GM19467 (cell line): Measurements from ENCODE around the gene NCAPD3.
"Not testable (repeated sequence)": the region's sequence is repeated elsewhere in the genome, so short reads cannot be mapped to it uniquely, and the experiment has no call there.

ENCODE experiments used
- ATAC-seq: cut with Tn5 transposase; IDR thresholded peaks from one replicate; pipeline ENCODE4 v1.9.1; 2021; ENCODE audit warnings: mild to moderate bottlenecking, moderate library complexity; ENCODE audit not compliant: unreplicated experiment

The NCAPD3 gene

DNA sequence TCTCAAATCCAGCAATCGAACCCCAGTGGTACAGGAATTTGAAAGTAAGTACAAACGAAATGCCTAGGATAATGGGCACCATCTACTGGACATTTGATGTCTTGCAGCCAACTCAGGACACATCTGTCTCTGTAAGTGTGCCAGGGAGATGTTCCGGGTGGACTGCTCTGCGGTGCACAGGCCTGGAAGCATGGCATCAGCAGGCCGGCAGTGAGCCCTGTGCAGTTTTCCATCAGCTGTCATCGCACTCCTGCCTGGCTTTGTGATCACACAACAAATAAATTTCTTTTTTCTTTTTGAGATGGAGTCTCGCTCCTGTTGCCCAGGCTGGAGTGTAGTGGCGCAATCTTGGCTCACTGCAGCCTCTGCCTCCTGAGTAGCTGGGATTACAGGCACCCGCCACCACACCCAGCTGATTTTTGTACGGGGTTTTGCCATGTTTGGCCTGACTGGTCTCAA is 83.9 kb downstream of the NCAPD3 start:
- ATAC-seq = no peak

DNA sequence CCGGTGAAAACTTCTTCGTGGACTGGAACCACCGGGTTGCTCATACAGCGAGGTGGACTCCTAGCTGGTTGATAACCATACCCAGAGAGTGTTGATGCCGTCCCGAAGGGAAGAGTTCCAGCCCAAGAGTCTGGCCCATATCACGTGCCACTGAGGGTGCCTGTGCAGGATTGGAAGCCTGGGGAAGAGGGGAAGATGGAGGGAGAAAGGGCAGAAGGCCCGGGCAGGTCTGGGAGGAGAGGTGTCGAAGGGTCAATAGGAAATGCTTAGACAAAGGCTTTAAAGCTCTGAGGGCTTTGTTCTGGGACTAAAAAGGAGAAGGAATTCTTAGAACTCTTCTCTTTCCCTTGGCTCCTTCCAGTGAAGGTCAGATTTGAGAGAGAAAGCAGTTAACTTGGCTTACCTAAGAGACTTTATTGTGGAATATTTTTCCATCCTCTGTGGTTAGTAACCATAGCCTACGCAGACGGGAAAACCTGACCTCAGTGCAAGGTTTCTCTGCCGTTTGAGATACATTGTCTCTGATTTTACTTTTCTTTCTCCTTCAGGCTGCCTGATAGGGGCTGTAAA is 84.4 kb downstream of the NCAPD3 start:
- no peak for ATAC-seq

DNA sequence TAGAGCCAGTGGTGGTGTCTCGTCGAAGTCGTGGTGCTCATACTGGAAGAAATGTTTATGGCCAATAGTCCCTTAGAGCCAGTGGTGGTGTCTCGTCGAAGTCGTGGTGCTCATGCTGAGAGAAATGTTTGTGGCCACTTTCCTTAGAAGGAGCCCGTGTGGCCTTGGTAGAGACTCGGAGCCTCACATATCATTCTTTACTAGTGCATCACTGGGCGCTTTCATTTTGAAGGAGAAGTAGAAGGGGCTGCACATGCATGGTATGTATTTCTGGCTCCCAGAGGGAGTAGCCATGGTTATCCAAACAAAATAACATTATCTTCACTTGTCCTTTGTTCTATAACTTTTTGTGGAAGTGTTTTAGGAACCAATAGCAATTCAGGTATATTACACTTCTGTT is 85.4 kb downstream of the NCAPD3 start:
- no peak for ATAC-seq

DNA sequence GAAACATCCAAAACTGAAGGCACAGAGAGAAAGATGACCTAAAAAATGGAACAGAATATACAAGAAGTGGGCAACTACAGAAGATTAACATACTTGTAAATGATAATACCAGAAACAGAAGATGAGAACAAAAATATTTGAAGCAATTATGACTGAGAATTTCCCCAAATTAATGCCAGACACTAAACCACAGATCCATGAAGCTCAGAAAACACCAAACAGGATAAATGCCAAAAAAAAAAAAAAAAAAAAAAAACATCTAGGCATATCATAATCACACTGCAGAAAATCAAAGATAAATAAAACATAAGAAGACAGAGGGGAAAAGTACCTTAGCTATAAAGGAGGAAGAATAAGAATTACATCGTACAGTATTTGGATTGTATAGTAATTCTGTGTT is 89.6 kb downstream of the NCAPD3 start:
- ATAC-seq = no peak

DNA sequence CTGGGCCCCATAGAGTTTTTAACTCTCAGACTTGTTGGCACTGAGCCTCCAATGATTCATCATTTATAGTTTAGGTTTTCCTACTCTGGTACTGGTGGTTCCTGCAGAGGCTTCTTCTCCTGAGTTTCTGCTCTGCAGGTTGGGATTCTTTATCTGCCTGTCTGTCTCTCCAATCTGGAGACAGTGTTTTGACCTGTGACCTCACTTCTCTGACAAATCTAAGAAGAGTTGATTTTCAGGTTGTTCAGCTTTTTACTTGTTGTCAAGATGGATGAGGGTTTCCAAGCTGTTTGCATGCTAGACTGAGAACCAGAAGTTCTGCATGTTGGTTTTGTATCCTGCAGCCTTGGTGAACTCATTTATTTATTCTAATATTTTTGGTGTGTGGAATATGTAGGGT is 91.0 kb downstream of the NCAPD3 start:
- no peak for ATAC-seq

DNA sequence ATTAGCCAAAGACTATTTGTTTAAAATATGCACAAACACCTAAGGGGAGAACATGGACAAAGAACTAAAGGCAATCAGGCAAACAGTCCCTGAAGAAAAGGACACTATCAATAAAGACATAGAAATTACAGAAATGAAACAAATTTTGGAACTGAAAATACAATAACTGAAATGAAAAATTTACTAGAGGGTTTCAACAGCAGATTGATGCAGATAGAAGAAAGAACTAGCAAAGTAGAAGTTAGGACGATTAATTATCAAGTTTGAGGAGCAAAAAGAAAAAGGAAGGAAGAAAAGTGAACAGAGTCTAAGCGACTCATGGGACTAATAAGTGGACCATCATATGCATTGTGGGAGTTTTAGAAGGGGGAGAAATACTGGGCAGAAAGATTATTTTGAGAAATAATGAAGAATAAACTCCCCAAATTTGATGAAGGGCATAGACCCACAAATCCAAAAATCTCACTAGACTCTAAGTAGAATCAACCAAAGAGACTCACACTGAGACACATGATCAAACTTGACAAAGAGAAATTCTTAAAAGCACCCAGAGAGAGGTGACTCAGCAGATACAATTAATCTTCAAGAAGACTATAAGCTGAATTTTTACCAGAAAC is 92.0 kb downstream of the NCAPD3 start:
- no peak for ATAC-seq

DNA sequence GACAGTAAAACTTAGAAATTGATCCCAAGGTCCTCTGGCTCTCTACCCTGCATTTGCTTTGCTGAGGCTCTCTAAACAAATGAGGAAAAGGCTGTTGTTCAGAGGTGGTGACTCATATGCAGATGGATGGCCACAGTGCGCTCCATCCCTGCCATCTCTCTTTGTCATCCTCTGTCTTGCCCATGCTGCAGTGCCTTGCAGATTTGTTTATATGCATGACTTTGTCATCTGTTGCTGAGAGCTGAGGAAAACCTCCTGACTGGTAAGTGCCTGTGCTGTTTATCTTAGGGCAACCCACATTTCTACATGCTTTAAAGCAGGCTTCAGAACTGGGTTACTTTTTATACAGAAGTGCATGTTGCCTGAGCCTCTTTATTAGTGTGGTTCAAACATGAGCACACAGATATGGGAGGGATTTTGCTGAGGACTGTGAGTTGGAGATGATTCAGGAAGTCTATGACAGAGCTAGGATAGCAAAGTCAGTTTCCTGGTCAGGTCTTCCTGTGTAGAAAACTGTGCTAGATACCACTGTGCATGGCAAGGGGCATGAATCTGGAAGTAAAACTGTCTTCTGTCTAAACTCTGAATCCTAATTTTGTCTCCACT is 97.4 kb downstream of the NCAPD3 start:
- ATAC-seq = no peak

DNA sequence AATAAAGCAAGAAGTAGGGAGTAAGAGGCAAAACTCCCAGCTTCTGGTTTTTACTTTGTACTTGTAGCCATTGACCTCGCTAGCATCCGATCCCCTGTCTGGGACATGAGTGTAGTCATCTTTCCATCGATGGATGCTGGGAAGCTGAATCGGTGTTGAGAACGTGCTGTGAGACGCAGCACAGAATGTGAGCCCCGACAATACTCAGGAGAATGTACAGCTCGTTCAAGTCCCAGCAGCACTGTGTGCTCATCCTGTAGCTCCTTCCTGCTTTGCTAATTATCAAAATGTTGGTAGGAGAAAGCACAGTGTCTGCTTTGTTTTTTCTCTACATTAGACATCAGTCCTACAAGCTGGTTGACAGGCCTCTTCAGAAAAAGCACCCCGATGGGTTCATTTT is 98.3 kb downstream of the NCAPD3 start:
- ATAC-seq = no peak

DNA sequence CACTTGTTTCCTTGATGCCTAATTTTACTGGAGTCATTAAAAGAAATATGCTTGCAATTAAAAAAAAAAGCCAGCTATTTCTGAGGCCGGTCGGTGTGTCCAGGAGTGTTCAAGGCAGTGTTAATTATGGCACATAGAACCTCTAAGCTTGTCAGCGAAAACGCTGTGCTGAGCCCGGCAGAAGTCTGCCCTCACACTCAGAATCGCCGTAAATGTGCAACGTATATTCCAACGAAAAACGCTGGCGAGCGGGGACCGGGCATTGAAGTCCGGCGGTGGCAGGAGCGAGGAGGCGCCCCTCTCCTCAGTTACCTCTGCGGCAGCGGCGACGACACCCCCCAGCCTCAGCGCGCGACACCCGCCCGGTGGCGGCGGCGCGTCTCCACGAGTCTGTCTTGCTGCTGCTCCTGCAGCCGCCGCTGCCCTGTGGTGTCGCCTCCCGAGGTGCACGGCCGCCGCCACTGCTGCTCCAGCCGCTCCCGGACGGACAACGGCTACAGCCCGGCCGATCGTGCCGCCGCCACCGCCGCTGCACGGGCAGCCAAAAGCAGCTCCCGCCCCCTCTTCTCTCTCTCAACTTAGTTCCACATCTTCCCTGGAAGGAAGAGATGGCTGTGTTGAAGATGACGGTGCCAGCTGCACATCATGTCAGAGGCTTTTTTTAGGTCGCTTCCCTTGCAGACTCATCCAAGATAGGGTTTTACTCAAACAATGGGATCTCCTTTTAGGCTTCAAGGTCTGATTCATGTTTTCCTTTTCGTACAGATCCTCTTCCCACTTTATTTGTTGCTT is 98.9 kb downstream of the NCAPD3 start:
- ATAC-seq = no peak

DNA sequence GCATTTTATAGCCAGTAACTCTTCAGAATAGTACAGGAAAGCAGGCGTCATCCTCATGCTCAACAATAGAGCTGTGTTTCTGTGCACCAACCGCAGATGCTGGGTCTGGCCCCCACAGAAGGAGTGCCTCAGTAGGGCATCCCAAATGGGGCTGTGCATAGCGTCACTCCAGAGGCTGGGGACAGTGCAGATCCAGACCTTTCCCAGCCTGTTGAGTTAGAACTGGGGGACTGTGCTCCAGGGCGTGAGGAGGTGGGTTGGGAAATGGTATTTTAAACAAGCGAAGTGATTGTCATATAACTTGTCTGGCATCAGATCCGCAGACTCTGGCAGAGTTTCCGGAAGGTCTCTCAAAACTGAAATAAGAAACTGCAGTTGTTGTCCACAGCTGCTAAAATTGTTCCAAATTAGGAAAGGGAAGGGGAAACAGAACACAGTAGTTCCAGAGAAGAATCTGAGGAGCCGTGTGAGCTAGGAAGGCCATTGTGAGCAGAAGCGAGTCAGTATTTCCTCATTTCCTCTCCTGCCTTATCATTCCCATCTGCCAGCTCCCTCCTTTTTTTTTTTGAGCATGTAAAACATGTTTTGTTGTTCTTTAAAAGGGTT is 102.7 kb downstream of the NCAPD3 start:
- no peak for ATAC-seq

DNA sequence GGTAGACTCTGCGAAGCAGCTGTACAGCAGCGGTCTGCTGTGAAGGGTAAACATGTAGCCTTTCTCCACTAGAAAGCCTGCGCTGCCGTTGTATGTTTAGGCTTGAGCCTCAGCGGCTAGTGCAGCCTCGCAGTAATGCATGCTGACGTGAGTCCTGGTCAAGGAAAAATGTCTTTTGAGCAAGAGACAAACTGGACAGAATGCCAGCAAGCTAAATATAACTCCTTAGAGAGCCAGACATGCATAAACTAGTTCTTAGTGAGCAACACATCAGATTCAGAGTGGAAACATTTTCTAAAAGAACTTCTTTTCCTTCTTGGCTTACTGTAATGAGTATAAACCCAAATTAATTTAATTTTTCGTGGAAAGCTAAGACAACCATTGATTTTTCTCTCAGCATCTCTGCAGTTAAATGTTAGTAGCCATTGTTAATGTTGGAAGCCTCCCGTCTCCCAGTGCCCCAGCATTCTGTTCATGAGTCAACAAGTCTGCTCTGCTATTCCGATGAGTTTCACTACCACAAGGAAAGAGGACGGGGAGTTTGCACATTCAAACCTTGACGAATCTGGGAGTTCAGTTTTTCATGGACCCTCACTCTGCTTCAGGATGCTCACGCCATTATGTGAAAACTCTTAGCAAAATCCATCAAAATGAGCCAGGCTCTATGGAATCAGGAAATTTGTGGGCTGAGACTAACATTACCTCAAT is 103.5 kb downstream of the NCAPD3 start:
- no peak for ATAC-seq

DNA sequence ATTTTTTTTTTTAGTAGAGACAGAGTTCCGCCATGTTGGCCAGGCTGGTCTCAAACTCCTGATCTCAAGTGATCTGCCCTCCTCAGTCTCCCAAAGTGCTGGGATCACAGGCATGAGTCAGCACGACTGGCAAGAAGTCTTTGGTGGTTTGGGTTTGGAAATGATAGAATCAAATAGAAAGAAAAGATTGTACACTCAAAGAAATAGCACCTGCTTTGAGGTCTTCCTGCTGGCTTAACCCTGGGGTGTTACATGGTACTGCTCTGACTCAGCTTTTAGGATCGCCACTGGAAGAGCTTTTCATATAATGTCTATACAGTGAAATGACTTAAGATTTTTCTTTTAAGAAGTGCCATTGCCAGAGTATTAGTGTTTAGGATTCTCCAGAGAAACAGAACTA is 104.7 kb downstream of the NCAPD3 start:
- no peak for ATAC-seq

DNA sequence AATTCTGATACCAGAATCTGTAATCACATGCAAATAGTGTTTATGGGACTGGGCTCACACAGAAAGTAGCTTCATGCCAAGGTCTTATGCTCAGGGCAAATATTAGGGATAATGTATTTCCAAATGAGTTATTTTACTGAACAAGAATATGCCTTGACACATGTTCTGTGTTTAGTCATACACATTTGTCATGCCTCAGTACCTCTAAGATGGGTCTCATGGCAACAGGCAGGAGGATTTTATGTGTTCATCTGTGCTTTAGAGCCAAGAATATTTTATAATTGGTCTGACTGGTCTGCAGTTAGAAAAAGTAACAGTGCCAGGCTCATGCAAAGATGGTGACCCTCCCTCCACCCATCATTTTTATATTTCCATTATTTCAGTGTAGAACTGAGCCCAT is 105.8 kb downstream of the NCAPD3 start:
- no peak for ATAC-seq

DNA sequence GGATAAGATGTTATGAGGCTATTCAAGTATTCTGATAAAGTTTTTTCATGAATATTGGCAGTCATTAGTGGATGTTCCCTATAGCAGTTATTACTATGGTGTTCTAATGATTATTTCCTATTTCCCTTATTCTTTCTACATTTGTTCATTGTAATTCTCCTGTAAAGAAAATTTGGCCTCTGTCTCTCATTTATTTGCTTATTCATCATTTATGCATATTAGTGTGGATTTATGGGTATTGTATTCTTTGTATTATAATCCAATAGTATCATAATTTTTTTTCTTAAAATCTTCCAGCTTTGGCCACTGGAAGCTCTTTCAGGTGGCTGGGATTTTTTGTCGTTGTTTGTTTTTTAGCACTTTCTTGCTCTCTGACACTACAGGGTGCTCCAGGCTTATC is 107.6 kb downstream of the NCAPD3 start:
- no peak for ATAC-seq

DNA sequence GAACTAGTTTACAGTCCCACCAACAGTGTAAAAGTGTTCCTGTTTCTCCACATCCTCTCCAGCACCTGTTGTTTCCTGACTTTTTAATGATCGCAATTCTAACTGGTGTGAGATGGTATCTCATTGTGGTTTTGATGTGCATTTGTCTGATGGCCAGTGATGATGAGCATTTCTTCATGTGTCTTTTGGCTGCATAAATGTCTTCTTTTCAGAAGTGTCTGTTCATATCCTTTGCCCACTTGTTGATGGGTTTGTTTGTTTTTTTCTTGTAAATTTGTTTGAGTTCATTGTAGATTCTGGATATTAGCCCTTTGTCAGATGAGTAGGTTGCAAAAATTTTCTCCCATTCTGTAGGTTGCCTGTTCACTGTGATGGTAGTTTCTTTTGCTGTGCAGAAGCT is 110.0 kb downstream of the NCAPD3 start:
- ATAC-seq = not testable (repeated sequence)

DNA sequence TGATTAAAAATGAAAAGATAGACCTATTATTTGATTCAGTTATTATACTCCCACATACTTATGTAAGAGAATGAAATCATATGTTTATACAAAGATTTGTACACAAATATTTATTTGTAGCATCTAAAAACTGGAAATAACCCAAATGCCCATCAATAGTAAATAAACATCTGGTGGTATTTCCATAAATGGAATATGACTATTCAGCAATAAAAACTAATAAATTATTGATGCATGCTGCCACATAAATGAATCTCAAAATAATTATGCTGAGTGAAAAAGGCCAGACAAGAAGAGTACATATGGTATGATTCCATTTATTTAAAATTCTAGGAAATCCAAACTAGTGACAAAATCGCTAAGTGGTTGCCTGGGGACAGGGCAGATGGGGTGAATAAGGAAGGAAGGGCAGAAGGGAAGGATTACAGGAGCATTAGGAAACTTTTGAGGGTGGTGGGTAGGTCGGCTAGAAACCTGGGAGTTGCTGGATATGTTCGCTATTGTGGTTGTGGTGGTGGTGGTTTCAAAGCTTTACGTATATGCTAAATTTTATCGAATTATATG is 113.4 kb downstream of the NCAPD3 start:
- no peak for ATAC-seq
